GM21526 (cell line): ENCODE measurements around the gene CCDC188.

Source experiments
- ATAC-seq: cut with Tn5 transposase; IDR thresholded peaks from one replicate; pipeline ENCODE4 v1.9.1; 2021; ENCODE audit warnings: moderate library complexity; ENCODE audit not compliant: unreplicated experiment, low FRiP score

The CCDC188 gene

DNA sequence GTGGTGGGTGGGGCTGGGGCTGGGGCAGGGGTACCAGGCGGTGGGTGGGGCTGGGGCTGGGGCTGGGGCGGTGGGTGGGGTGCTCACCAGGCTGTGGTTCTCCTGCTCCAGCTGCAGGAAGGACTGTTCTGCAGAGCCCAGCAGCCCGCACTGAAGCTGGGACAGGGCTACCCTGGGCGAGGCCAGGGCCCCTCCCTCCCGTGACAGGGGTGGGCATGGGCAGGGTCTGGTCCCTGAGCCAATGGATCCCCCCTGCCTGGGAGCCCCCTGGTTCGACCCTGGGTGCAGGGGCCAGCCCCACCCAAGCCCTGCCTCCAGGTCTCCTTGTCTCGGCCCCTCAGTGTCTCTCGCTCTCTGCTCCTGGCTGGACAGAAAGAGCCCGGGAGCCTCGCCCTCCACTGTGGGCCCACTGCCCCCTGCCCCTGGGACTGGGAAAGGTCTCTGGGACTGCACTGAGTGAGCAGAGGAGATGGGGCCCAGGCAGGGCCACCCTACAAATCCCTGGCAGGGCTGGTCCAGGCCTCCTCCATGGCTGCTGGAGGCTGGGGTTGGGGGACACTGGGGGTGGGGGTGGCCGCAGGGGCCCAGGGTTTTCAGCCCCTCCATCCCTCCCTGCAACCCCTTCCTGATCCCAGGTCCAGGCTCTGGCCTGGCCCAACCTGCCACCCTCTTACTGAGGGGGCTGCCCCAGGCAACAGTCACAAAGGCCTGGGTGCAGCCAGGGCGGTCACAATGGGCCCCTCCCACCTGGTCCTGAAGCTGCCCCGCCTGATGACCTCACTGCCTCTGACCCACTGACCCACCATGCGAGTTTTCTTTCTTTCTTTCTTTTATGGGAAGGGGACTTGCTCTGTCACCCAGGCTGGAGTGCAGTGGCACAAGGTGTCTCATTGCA, at the start of gene CCDC188:
TSS of gene CCDC188 (minus strand) at position 675 of the 895 bp plus-strand sequence. CDS start at position 606, 69 bp downstream.
- ATAC-seq = no peak

DNA sequence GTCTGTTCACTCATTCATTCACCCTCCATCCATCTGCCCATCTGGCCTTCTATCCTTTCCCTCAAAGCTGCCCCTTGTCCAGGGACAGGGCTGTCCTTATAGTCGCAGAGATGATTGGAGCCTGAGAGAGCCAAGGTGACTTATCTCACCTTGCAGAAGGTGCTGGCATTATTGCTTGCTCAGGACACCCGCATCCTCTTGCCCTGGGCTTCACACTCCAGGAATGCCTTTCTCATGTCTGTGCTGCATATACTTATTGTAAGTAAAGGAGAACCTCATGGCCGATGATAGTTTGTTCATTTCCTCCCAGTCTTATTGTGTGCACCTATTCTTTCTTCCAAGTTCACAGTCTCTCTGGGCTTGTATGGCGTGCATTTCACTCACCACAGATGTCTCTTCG, 49.1 kb upstream of the CCDC188 start:
- ATAC-seq = no peak

DNA sequence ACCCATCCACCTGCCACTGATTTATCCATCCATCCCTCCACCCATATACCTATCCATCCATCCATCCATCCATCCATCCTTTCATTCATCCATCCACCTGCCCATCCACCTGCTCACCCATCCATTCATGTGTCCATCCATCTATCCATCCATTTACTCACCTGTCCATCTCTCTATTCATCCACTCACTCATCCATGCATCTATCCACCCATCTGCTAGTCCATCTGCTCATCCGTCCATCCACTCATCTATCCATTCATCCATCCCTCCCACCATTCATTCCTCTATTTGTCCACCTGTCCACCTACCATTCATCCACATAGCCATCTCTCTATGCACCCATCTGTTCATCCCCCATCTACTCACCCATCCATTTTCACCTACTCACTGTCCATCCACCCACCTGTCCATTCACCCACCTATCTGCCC, 48.6 kb upstream of the CCDC188 start:
- no peak for ATAC-seq

DNA sequence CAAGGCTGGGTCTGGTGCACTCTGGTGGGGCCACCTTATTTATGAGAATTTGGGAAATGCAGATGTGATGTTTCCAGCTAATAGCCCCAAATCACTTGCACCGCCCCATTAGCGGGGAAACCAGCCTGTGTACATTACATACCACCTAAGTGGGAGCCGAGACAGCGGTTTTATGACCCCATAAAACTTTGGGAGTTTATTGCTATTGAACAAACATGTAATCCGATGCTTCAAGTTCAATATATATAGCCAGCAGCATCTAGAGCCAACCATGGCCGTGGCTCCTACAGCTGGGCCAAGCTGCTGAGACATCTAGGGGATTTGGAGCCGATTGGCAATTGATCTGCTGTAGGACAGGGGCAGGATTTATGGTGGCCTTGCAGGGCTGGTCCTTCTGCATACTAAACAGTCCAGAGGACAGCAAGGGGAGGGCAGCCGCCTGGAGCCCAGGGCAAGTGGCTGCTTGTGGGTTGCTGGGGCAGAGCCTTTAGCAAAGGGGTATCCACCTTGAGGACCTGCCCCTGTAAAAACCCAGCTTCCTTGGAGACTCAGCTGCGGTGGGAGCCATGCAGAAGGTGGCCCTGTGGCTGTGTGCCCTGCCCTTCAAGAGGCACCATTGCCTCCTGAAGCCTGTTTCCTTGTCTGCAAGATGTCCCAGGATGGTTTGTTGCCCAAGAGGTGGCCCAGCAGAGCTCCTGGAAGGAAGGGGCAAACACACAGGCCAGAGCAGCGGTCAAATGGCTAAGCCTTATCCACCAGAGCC, 47.9 kb upstream of the CCDC188 start:
- no peak for ATAC-seq

DNA sequence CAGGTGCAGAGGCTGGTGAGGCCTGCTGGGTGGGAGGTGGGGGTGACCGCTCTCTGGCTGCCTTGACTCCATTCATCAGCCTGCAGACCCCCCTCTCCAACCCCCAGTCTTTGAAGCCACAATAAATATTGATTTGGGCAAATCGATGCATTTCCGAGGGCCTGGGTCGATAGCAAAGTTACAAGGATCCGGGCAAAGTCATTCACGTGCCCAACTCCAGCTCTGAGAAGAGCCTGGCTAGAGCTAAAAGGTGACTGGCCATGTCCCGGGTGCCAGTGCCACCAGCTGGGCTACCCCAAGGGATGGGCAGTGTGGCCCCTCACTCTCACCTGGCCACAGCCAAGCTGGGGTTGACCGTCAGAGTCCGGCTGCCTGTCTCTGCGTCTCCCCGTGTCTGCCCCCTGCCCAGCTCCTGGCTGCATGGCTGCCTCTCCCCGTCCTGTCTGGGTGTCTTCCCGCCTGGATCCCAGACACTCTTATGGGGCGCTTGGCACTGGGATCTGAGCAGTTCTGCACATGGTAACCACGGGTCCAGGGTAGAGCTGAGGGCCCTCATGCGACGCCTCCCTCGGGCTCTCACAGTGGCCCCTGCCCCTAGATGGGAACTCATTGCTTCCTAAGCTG, 46.7 kb upstream of the CCDC188 start:
- no peak for ATAC-seq

DNA sequence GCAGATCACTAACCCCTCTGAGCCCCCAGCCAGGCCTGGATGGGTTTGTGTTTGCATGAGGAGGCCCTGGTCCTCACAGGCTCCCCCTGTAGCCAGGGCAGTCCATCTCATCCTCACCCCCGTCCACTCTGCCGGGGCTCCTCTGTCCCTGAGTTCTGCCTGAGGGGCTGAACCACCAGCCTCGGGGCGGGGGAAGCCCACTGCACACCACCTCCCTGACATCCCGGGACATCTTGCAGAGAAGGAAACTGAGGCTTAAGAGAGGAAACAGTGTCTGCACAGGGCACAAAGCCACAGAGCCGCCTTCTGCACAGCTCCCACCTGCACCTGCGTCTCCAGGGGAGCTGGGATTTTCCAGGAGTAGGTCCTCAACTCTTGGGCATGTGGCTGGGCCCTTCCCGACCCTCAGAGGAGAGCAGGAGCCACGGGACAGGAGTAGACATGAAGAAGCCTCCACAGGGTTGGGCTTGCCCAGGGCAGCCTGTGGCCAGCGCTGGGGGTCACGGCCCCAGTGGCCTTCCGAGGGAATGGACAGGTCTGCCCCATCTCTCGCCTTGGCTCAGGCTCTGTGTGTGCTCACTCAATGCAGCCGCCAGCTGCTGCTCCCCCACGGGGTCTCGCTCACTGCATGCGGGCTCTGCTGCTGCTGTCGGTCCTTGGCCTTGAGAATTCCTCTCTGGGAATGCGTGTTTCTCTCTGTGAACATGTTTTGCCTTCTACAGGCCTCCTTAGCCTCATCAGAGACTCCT, 45.4 kb upstream of the CCDC188 start:
- ATAC-seq = no peak

DNA sequence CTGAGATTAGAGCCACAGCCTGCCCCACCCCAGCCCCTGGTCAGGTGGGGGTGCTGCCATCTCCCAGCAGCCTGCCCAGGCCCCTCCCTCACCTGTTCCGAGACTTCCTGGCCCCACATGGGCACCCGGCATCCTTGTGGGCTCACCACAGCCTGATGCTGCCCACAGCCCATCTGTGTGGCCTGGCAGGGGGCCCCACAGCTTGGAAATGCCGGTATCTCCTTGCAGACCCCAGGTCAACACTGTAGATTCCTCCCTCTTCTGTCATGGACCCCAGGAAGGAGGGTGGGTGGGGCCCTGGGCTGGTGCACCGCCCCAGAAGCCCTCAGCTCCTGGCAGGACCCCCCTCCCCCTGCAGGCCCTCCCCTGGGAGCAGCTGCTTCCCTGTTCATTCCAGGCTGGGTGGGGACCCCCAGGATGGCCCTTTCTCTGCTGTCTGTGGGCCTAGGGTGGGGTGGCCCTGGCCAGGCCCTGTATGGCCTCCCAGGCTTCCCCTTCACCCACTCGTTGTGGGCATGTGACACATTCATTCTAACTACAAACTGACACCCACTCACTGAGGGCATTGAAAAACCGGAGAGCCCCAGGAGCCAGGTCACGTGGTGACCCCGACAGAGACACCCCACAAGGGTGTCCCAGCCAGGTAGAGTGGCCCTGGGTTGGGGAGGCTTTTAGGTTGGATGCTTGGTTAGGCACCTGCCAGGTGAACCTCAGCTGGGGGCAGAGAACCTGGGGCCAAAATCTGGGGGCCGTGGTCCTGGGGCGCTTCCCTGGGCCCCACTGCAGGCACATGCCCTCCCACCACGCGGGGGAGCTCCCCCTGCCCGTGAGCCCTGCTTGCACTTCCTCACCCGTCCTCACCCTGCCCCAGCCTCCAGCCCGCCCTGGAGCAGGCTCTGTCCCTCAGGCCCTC, 44.1 kb upstream of the CCDC188 start:
- no peak for ATAC-seq

DNA sequence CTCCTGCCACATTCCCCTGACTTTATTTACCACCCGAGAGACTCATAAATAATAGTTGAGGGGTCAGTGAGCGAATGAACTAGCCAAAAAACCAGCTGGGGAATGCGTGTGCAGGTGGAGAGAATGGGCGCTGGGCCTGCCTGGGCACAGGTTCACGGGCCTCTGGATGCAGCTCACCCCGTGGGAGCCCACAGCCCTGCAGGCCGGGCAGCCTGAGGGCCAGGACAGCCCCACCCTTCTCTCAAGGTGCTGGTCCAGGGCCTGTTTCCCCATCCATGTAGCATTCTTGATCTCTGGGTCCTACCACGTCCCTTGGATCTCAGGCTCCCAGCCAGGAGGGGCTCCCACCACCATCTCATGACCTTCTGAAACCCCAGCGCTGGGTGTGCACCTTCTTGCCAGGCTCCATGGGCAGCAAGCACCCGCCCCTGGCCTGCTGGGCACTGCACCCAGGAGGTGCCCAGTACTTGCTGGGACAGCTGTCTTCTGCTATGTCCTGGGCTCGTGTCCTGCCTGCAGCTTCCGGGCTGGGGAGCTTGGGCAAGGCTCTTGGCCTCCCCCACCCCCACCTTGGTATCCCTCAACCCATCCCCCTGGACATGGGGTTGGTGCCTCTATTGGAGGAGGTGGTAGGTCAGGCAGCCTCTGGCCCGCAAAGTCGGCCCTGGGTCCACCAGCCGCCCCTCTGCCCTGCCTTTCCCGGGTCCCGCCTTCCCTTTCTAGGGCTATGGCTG, 43.1 kb upstream of the CCDC188 start:
- ATAC-seq = no peak

DNA sequence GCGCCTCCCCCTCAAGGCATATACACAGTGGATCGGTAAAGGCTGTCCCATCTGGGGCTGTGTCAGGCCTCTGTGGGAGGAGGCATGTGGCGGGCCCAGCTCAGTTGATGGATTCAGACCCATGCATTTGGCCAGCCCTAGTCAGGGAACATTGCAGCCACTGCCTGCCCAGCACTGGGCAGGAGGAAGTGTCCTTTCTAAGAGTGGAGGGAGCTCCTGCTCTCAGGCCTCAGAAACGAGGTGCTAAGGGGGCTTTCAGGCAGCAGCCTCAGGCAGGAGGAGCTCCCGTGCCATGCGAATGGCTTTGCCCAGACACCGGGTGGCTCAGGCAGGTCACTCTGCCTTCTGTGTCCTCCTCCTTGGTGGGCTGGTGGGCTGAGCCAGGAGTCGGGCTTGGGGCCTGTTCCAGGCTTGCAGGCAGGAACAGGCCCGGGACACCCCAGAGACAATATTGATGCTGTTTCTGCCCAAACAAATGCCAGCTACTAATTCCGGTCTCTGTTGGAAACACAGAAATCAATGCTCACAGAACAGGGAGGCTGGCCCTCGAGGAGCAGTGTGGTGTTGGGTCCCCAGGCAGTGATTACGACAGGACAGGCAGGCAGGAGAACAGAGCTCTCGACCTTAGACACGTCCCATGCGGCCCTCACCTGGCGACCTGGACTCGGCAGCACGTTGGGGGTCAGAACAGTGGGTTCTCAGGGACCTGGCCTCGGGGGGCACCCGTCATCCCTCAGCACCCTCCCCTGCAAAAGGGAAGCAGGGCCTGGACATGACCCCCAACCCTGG, 42.3 kb upstream of the CCDC188 start:
- no peak for ATAC-seq

DNA sequence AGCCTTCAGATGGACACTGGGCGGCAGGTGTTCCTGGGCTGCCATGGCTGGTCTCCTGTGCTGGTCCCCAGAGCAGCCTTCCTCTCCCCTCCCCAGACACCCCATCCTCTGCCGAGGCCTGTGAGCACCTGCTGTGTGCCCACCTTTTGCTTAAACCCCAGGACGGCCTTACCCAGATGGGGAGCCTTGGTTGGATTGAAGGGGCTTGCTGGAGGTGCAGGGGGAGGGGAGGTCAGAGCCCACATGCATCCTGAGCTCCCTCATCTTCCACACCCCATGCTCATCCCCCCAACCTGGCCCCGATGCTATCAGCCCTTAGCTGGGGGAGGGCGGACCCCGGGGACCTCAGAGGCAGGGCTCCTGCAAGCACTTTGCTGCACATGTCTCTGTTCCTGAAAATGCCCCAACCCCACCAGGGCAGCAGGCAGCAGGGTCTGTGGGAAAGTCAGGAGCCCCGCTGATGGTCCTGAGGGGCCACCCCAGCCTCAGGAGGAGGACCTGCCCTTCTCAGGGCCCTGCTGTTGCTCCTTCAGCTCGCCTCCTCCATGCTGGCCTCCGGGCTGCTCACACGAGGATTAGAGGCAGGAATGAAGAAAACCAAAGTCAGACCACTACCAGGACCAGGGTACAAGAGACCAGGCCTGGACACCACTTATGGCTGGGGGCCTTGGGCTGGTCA, 41.6 kb upstream of the CCDC188 start:
- ATAC-seq = no peak

DNA sequence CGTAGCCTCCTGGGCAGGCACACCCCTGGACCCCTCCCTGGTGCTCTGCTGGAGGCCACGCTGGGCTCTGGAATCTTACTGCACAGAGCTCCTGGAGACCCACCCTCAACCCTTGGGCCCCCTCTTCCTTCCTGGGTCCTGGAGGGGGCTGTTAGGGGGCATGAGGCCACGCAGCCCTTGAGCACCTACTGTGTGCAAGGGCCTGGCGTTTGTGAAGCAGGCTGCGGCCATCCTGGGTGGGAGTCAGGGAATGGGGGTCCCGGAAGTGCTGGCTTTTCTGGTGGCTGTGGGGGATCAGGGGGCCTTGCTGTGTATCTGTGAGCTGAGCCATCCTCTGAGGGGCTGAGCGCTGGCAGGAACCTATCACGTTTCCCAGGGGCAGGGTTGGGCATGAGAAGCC, 40.9 kb upstream of the CCDC188 start:
- no peak for ATAC-seq

DNA sequence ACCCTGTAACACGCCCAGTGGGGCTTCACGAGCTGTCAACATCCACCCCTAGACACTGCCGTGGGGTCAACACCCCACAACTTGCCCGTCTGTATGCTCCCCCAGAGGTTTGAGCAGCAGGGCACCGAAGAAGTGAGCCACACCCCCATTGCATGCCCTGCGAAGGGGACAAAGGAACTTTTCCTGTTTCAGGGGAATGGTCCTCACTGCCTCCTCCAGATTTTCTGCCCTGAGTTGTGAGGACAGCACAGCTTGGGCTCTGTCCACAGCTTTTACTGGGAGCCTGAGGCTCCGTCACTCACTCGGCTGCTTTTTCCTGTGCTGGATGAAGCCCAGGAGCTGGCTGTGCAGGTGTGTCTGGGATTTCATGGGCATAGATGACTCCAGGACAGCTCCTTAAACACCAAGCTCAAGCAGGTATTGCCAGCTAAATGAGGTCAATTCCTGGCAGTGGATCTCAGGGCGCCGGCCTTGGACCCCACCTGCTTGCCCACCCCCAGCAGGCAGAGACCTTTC, 40.2 kb upstream of the CCDC188 start:
- no peak for ATAC-seq

DNA sequence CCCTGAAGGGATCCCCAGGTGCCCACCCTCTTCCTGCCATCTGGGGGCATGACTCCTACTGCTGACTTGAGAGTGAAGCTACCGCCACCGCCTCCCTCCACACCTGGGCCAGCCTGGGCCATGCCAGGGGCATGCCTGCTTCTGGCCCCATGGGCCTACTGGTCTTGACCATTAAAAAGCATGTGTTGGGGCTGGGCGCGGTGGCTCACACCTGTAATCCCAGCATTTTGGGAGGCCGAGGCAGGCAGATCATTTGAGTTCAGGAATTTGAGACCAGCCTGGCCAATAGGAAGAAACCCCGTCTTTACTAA, 37.7 kb upstream of the CCDC188 start:
- no peak for ATAC-seq

DNA sequence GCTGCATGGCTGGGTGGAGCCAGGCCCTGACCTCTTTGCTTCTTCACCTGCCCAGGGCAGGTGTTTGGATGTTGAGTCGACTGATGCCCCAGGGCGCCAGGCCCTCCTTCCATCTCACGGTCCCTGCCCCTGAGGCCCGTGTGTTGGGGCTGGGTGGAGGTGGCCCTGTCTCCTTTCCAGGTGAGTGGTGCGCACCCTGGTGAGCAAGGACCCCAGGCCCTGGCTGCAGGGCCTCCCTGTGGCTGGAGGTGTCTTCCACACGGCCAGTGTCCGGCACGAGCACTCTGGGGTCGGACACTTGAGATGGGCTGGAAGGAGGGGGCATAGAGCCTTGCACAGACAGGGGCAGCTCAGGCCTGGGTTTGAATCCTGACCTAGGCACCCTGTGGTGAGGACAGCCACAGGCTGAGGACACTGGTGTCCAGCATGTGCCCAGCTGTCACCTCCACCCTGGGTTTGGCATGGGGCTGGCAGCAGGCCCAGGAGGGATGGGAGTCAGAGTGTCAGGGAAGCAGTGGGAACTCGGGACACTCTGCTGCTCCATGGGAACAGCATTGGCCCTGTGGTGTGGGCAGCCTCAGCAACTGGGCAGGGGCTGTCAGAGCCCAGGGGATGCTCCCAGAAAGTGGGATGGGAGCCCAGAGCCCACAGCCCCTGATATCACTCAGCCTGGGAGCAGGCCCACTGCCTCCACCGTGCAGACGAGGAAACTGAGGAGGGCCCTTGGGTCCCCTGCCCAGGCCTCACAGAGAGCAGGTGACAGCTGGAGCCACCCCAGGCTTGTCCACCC, 37.1 kb upstream of the CCDC188 start:
- ATAC-seq = no peak

DNA sequence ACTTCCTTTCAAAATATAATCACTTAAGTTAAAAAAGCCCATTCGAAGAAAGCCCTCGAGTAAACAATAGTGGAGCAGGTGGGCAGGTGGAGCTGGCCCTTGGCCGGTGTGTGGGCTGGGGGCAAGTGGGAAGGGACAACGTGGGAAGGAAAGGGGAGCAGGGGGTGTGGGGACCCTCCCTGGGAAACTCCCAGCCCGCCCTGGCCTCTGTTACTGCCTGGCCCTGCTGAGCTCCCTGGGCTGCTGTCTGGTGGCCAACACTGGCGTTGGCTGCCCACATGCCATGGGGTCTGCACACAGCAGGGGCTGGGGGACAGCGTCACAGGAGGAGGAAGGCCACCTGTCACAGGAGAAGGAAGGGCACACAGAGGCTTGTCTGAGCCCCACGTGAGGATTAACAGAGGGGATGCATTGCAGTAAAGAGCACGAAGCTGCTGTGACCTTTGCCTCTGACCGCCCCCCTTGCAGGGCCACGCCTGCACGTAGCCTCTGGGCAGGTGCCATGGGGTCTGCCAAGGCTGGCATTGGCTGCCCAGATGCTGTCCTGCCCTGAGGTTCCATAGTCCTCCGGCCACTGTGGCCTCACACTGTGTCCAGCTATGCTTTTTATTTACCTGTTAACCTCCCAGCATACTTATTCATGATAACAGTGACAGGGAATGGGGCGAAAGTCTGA, 36.2 kb upstream of the CCDC188 start:
- no peak for ATAC-seq

DNA sequence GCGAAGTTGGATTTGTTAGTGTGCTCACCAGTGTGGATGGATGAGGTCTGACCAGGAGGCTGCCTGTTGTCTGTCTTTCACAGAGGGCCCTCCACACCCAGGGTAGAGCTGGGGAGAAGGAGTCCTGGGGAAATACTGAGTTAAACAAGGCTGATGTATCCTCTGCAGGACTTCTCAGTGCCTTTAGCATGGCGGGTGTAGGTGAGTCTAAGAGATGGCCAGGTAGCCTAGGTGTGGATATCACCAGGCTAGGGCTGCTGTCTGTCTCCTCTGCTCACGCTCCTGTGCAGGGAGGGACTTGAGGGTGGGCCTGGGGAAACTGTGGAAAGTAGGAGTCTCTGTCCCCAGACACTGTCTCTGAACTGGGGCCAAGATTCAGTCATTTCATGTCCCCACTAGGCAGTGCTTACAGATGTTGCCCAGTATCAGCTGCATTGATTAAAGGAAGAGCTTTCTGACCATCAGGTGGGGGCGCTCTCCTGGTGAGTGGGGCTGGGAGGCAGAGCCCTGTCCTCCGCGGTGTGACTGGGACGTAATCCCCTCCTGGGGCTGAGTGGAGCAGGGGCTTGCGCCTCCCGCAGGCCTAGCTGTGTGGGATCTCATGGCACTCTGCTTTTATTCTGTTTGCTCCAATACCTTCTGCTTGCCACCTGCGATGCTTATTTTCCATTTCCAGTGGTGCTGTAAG, 35.5 kb upstream of the CCDC188 start:
- no peak for ATAC-seq
